Measurements from ENCODE around the gene RIPOR3.

The RIPOR3 gene

GRCh38 chr20:50587291-50587961 lies 103.9 kb downstream of the RIPOR3 start:
- CTCF ChIA-PET = interaction anchor here (0.6 to 1.3 kb wide), 7 partner anchors 10 to 472 kb away, joined by 3 to 5 read pairs (median 4); no protein-coding TSS in a partner anchor

DNA sequence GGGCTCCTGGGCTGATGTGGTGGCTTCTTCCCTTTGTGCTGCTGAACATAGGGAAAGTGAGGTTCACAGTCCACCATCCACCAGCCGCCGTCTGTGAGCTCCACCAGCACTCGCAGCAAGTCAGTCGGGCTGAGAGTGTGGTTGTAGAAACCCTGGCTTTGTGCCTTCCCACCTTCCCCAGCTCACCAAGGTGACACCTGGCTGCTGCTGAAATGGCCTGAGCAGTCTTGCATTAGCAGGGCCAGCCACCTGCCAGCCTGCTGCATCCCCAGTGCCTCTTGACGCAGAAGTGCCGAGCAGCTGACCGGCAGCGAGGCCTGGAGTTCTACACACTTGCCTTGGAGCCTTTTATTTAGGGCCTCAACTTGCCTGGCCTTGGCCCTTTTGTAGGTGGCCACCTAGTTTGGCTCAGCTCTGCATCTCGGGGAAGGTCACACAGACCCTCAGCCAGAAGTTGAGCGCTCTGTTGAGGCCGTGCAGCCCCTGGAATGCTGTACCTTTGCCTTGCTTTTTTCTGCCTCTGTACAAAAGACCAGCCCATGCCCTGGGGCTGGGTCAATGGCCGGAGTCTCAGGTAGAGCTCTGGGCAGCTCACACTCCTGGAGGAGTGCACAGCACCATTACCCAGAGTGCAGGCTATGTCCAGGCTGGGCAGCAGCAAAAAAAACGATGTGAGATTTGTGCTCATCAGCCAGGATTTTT lies 104.7 kb downstream of the RIPOR3 start:
- POLR2A ChIA-PET = no interaction called here
- no peak for TF ChIP-seq L3MBTL2 (conservative IDR thresholded peaks at IDR 0.05)
- TF ChIP-seq FOXK2 (IDR thresholded peaks at IDR 0.05) = no peak
- TF ChIP-seq SP1 (IDR thresholded peaks at IDR 0.05) = no peak
- no peak for TF ChIP-seq PKNOX1 (IDR thresholded peaks at IDR 0.05)
- no peak for TF ChIP-seq CTBP1 (IDR thresholded peaks at IDR 0.05; ENCODE audit: borderline replicate concordance)
- TF ChIP-seq ARNT (IDR thresholded peaks at IDR 0.05) = no peak
- TF ChIP-seq FOXM1 (IDR thresholded peaks at IDR 0.05; ENCODE audit: borderline replicate concordance) = no peak
- CTCF ChIA-PET = interaction anchor here (0.7 kb wide), 1 partner anchor 23 kb away, joined by 3 read pairs; no protein-coding TSS in a partner anchor
- no peak for DNase-seq (ENCODE audit: extremely low spot score)

More at GRCh38 chr20:50587291-50587961, 103.9 kb downstream of the RIPOR3 start:
- DNase-seq (ENCODE audit: extremely low spot score) = no peak
- POLR2A ChIA-PET = no interaction called here
- TF ChIP-seq BHLHE40 (IDR thresholded peaks at IDR 0.05; ENCODE audit: borderline replicate concordance) (no peak), FOXM1 (IDR thresholded peaks at IDR 0.05; ENCODE audit: borderline replicate concordance) (no peak), NFRKB (IDR thresholded peaks at IDR 0.05) (no peak), HDGF (IDR thresholded peaks at IDR 0.05; ENCODE audit: borderline replicate concordance) (no peak), TARDBP (IDR thresholded peaks at IDR 0.05) (no peak), CTBP1 (IDR thresholded peaks at IDR 0.05; ENCODE audit: borderline replicate concordance) (no peak), SP1 (IDR thresholded peaks at IDR 0.05) (no peak), PKNOX1 (IDR thresholded peaks at IDR 0.05) (no peak), ZNF384 (IDR thresholded peaks at IDR 0.05) (no peak), FOXA1 (IDR thresholded peaks at IDR 0.05) (no peak), ARNT (IDR thresholded peaks at IDR 0.05) (no peak), LEF1 (IDR thresholded peaks at IDR 0.05; ENCODE audit: borderline replicate concordance) (no peak), ELF4 (IDR thresholded peaks at IDR 0.05) (no peak), SUZ12 (IDR thresholded peaks at IDR 0.05) (no peak)

GRCh38 chr20:50585678-50586077 lies 105.7 kb downstream of the RIPOR3 start:
- ChIA-PET POLR2A (no interaction called here), CTCF (no interaction called here)
- TF ChIP-seq FOXK2 (IDR thresholded peaks at IDR 0.05) = no peak
- TF ChIP-seq BHLHE40 (IDR thresholded peaks at IDR 0.05; ENCODE audit: borderline replicate concordance) = no peak
- TF ChIP-seq TARDBP (IDR thresholded peaks at IDR 0.05) = no peak
- no peak for TF ChIP-seq HDGF (IDR thresholded peaks at IDR 0.05; ENCODE audit: borderline replicate concordance)
- no peak for TF ChIP-seq ZNF384 (IDR thresholded peaks at IDR 0.05)
- no peak for TF ChIP-seq NFRKB (IDR thresholded peaks at IDR 0.05)
- TF ChIP-seq FOXA1 (IDR thresholded peaks at IDR 0.05) = no peak
- no peak for TF ChIP-seq SP1 (IDR thresholded peaks at IDR 0.05)
- TF ChIP-seq PKNOX1 (IDR thresholded peaks at IDR 0.05) = no peak
- TF ChIP-seq L3MBTL2 (conservative IDR thresholded peaks at IDR 0.05) = no peak
- DNase-seq (ENCODE audit: extremely low spot score) = no peak

DNA sequence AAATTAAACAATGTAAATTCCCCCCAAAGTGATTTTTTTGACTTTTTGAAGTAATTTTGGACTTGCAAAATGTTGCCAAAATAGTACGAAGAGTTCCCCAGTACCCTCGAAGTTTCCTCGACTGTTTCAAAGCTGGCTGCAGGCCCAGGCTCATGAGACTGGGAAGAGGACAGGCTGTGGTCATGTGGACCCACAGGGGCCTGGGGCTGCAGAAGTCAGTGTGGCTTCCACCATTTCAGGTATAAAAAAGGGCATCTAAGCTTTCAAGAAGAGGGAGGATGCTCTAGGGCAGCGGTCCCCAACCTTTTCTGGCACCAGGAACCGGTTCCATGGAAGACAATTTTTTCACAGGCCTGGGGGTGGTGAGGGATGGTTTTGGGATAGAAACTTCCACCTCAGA lies 106.1 kb downstream of the RIPOR3 start:
- ChIA-PET POLR2A (no interaction called here), CTCF (no interaction called here)
- TF ChIP-seq ARNT (IDR thresholded peaks at IDR 0.05) (no peak), TARDBP (IDR thresholded peaks at IDR 0.05) (no peak)
- no peak for DNase-seq (ENCODE audit: extremely low spot score)

- CTCF ChIA-PET = interaction anchor here (0.5 kb wide), 1 partner anchor 345 kb away, joined by 7 read pairs; no protein-coding TSS in a partner anchor
- POLR2A ChIA-PET = no interaction called here
- no peak for DNase-seq (ENCODE audit: extremely low spot score)
- TF ChIP-seq LEF1 (IDR thresholded peaks at IDR 0.05; ENCODE audit: borderline replicate concordance) = no peak
- TF ChIP-seq BHLHE40 (IDR thresholded peaks at IDR 0.05; ENCODE audit: borderline replicate concordance) = no peak
- TF ChIP-seq CTBP1 (IDR thresholded peaks at IDR 0.05; ENCODE audit: borderline replicate concordance) = no peak
- no peak for TF ChIP-seq FOXK2 (IDR thresholded peaks at IDR 0.05)
- TF ChIP-seq FOXA1 (IDR thresholded peaks at IDR 0.05) = no peak
- no peak for TF ChIP-seq L3MBTL2 (conservative IDR thresholded peaks at IDR 0.05)
- no peak for TF ChIP-seq NFRKB (IDR thresholded peaks at IDR 0.05)
- no peak for TF ChIP-seq SP1 (IDR thresholded peaks at IDR 0.05)
- no peak for TF ChIP-seq TARDBP (IDR thresholded peaks at IDR 0.05)
- TF ChIP-seq HDGF (IDR thresholded peaks at IDR 0.05; ENCODE audit: borderline replicate concordance) = no peak
- TF ChIP-seq ARNT (IDR thresholded peaks at IDR 0.05) = no peak
- no peak for TF ChIP-seq FOXM1 (IDR thresholded peaks at IDR 0.05; ENCODE audit: borderline replicate concordance)
Observed at GRCh38 chr20:50584687-50585086, 106.7 kb downstream of the RIPOR3 start.

DNA sequence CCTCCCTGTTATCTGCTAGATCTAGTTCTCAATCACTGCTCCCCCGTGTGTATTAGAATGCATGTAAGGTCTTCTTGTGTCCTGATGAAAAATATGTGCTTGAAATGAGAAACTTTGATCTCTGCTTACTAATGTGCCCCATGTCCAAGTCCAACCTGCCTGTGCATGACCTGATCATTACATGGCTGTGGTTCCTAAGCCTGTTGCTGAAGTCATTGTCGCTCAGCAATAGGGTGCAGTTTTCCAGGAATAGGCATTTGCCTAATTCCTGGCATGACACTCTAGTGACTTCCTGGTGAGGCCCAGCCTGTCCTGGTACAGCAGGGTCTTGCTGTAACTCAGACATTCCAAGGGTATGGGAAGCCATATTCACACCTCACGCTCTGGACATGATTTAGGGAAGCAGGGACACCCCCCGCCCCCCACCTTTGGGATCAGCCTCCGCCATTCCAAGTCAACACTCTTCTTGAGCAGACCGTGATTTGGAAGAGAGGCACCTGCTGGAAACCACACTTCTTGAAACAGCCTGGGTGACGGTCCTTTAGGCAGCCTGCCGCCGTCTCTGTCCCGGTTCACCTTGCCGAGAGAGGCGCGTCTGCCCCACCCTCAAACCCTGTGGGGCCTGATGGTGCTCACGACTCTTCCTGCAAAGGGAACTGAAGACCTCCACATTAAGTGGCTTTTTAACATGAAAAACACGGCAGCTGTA lies 107.7 kb downstream of the RIPOR3 start:
- no peak for DNase-seq (ENCODE audit: extremely low spot score)
- TF ChIP-seq TARDBP (IDR thresholded peaks at IDR 0.05) = no peak
- TF ChIP-seq FOXK2 (IDR thresholded peaks at IDR 0.05) = no peak
- TF ChIP-seq BHLHE40 (IDR thresholded peaks at IDR 0.05; ENCODE audit: borderline replicate concordance) = no peak
- no peak for TF ChIP-seq LEF1 (IDR thresholded peaks at IDR 0.05; ENCODE audit: borderline replicate concordance)
- TF ChIP-seq FOXM1 (IDR thresholded peaks at IDR 0.05; ENCODE audit: borderline replicate concordance) = no peak
- no peak for TF ChIP-seq NFRKB (IDR thresholded peaks at IDR 0.05)
- no peak for TF ChIP-seq SUZ12 (IDR thresholded peaks at IDR 0.05)
- POLR2A ChIA-PET = no interaction called here

More for the DNA sequence above, 107.7 kb downstream of the RIPOR3 start:
- CTCF ChIA-PET = no interaction called here

Measured in HEK293T (cell line).